ENCODE measurements around the gene VPS54. TPM values are rescaled to one million over a fixed set of nuclear protein-coding genes. Genes with fewer than 3 reads are reported as not detected.
"Not testable (repeated sequence)": the region's sequence is repeated elsewhere in the genome, so short reads cannot be mapped to it uniquely, and the experiment has no call there.

The VPS54 gene
- total RNA-seq, 1 experiment from 2014 or later = 48.4 TPM

- no peaks in the 10 kb centered on the region for H3K9me3 ChIP-seq (replicated peaks)
- no peak overlapping the region for H3K4me3 ChIP-seq
- DNase-seq = no peak
- no peaks in the 10 kb centered on the region for H3K4me1 ChIP-seq
- peaks cover 22% of the 10 kb centered on the region for H3K36me3 ChIP-seq
- H3K27ac ChIP-seq = no peak overlapping the region
- H3K27me3 ChIP-seq = no peaks in the 10 kb centered on the region
These were observed 10.7 kb downstream of the VPS54 start for GRCh38 chr2:64008434-64009009.

- H3K27ac ChIP-seq = no peak overlapping the region
- DNase-seq = no peak
- no peaks in the 10 kb centered on the region for H3K4me1 ChIP-seq
- H3K36me3 ChIP-seq = peaks cover 22% of the 10 kb centered on the region
- H3K9me3 ChIP-seq (replicated peaks) = no peaks in the 10 kb centered on the region
- no peak overlapping the region for H3K4me3 ChIP-seq
- H3K27me3 ChIP-seq = no peaks in the 10 kb centered on the region
These were observed 11.3 kb downstream of the VPS54 start for GRCh38 chr2:64007924-64008323.

DNA sequence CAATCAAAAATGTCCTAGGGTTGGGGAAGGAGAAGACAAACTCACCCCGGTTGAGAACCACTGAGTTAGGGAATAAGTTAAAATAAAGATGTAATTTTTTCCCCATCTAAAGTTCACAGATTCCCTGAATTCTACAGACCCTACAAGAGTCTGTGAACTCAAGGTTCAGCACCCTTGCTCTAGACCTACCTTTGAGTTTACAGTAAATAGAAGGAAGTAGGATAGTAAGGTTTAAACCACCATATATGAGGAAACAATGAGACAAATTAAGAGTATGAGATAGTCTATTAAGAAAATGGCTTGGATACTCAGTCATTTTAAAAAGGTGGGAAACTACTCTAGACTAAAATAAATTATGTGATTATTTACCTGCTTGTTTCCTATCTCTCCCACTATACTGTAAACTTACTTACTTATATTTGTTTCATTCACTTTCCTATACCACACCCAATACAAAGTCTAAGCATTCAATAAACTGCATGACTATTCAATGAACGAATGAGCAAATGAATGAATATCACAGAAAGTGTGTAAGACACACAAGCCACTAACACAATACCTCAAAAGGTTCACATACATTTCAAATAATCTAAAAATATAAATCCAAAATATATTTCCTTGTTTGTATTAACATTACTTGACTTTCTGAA, 13.4 kb downstream of the VPS54 start:
- peaks cover 25% of the 10 kb centered on the region for H3K36me3 ChIP-seq
- no peaks in the 10 kb centered on the region for H3K4me1 ChIP-seq
- no peak overlapping the region for H3K4me3 ChIP-seq
- H3K9me3 ChIP-seq (replicated peaks) = no peaks in the 10 kb centered on the region
- no peak for DNase-seq
- no peak overlapping the region for H3K27ac ChIP-seq
- H3K27me3 ChIP-seq = no peaks in the 10 kb centered on the region

- Histone ChIP-seq H3K27ac (no peak overlapping the region), H3K4me3 (no peak overlapping the region), H3K9me3 (replicated peaks) (0 out of 2 replicates have a peak, but pooled peaks cover 3% of the 10 kb centered on the region), H3K27me3 (no peaks in the 10 kb centered on the region), H3K36me3 (peaks cover 31% of the 10 kb centered on the region), H3K4me1 (no peaks in the 10 kb centered on the region)
- no peak for DNase-seq
These were observed 16.0 kb downstream of the VPS54 start for GRCh38 chr2:64003239-64003638.

DNA sequence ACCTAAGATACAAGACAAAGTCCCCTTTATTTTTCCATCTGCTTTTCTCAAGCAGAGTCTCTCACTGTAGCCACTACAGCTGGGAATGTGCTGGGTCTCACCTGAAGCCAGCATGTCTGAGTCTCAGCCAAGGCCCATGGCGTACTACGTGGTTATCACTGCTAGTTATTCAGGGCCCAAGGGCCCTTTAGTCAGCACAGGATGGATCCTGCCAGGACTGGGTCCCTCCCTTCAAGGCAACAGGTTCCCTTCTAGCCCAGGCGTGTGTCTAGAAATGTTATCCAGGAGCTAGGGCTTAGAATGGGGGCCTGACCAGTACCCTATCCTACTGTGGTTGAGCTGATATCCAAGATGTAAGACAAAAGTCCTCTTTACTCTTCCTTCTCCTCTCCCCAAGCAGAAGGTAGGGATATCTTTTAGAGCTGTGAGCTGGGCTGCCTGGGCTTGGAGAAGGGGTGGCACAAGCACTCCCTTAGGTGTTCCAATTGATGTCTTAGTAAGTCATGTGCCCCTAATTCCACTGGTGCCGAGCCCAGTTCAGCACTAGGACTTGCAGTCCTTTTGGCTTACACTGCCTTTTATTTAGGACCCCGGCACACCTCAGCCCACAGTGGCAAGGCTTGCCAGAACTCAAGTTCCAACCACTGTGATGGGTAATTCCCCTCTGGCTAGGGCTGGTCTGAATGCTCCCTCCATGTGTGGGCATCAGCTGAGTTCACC, 17.7 kb downstream of the VPS54 start:
- H3K36me3 ChIP-seq = peaks cover 27% of the 10 kb centered on the region
- peaks cover 13% of the 10 kb centered on the region; the same call in 1 of the 2 replicates for H3K9me3 ChIP-seq (replicated peaks)
- H3K4me1 ChIP-seq = no peaks in the 10 kb centered on the region
- H3K27me3 ChIP-seq = no peaks in the 10 kb centered on the region
- H3K27ac ChIP-seq = no peak overlapping the region
- DNase-seq = no peak
- no peak overlapping the region for H3K4me3 ChIP-seq

- no peak for DNase-seq
- no peaks in the 10 kb centered on the region for H3K4me1 ChIP-seq
- H3K4me3 ChIP-seq = no peak overlapping the region
- no peak overlapping the region for H3K27ac ChIP-seq
- peaks cover 22% of the 10 kb centered on the region for H3K36me3 ChIP-seq
- no peaks in the 10 kb centered on the region for H3K27me3 ChIP-seq
- H3K9me3 ChIP-seq (replicated peaks) = peaks cover 14% of the 10 kb centered on the region; the same call in 1 of the 2 replicates
These were observed 18.4 kb downstream of the VPS54 start for GRCh38 chr2:64000630-64001381.

DNA sequence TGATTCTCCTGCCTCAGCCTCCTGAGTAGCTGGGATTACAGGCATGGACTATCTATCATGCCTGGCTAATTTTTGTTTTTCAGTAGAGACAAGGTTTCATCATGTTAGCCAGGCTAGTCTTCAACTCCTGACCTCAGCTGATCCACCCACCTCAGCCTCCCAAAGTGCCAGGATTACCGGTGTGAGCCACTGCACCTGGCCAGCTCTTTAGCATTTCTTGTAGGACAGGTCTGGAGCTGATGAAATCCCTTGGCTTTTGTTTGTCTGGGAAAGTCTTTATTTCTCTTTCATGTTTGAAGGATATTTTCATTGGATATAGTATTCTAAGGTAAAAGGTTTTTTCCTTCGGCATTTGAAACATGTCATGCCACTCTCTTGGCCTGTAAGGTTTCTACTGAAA, 20.2 kb downstream of the VPS54 start:
- no peak for DNase-seq
- Histone ChIP-seq H3K9me3 (replicated peaks) (peaks cover 22% of the 10 kb centered on the region; the same call in 1 of the 2 replicates), H3K4me3 (no peak overlapping the region), H3K36me3 (peaks cover 12% of the 10 kb centered on the region; the same call in 1 of the 2 replicates), H3K27ac (no peak overlapping the region), H3K27me3 (no peaks in the 10 kb centered on the region), H3K4me1 (no peaks in the 10 kb centered on the region)

DNA sequence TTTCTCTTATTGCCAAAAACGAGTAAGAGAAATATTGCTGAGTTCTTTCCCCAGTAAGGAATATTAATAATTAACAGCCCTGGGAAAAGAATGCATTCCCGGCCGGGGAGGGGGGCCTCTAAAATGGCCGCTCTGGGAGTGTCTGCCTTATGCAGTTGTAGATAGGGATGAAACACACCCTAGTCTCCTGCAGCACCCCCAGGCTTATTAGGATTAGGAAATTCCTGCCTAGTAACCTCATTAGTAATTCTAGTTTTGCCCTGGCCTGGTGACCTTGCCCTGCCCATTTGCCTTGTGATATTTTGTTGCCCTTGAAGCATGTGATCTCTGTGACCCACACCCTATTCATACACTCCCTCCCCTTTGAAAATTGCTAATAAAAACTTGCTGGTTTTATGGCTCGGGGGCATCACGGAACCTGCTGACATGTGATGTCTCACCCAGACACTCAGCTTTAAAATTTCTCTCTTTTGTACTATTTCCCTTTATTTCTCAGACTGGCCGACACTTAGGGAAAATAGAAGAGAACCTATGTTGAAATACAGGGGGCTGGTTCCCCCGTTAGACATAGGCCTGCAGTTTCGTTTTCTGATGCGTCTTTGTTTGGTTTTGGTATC, 22.5 kb downstream of the VPS54 start:
- DNase-seq, H3K27me3 ChIP-seq, H3K27ac ChIP-seq, H3K4me3 ChIP-seq, H3K4me1 ChIP-seq: not testable (repeated sequence)
- Histone ChIP-seq H3K9me3 (replicated peaks) (peaks cover 30% of the 10 kb centered on the region; the same call in 1 of the 2 replicates), H3K36me3 (peaks cover 12% of the 10 kb centered on the region; the same call in 1 of the 2 replicates)

DNA sequence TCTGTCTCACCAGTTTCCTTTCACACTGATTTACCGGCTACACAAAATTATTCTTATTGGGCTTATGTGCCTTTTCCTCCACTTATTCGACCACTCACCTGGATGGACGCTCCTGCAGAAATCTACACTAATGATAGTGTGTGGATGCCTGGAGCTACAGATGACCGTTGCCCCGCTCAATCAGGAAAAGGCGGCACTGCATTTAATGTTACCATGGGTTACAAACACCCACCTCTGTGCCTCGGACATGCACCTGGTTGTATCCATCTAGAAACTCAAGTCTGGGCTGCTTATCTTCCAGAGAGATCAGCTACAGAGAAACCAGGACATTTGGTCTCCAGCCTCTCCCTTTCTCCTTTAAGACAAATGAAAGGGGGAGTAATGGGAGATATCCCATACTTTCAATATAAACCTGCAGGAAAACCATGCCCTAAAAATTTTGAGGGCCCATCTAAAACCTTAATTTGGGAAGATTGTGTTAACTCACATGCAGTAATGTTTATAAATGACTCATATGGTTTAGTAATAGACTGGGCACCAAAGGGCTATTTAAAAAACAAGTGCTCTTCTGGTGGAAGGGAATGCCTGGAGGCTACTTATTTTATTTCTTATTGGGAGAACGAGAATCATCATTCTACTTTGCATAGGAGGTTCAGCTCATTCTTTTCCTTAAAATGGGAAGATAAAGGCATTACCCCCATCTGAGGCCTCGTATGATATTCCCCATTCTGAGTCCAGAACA, 24.7 kb downstream of the VPS54 start:
- H3K27ac ChIP-seq = peak overlapping the region; percentile 42; the same call in 1 of the 2 replicates
- not testable (repeated sequence) for H3K4me1 ChIP-seq, H3K36me3 ChIP-seq, H3K27me3 ChIP-seq
- H3K4me3 ChIP-seq = peak overlapping the region; percentile 7; the same call in 1 of the 2 replicates
- H3K9me3 ChIP-seq (replicated peaks) = peaks cover 30% of the 10 kb centered on the region; the same call in 1 of the 2 replicates
- DNase-seq = peak; percentile 56 to 62

DNA sequence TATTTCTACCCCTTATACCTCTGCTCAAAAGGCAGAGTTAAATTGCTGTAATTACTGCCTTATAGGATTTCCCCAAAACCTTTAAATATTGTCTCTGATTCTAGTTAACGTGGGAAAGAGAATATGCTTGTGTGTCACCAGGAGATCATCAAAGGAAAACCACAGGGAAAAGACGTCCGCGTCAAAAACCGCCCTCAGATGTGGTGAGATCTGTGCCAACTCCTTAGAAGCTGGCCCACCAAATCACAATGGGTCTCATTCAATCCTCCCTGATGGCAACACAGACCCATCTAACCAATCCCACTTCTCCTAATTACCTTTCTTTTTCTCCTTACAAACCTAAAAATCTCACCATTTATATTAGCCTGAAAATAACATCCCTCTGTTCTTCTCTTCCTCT, 25.4 kb downstream of the VPS54 start:
- 0 out of 2 replicates have a peak, but pooled peaks cover 4% of the 10 kb centered on the region for H3K36me3 ChIP-seq
- H3K27me3 ChIP-seq = no peaks in the 10 kb centered on the region

DNA sequence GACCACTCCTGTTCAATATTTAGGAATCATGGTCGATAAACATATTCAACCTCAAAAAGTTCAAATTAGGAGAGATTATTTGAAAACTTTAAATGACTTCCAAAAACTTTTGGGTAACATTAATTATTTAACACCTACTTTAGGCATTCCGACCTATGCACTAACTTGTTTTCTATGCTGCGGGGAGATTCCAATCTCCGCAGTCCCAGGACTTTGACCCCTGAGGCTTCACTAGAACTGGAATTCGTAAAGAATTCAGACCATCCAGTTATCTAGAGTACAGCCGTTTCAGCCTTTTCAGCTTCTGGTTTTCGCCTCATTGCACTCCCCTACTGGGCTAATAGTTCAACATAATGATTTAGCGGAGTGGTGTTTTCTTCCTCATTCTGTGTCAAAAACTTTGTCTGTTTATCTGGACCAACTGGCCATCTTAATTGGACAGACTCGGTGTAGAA, 26.1 kb downstream of the VPS54 start:
- peak; percentile 18 to 42 for DNase-seq
- H3K36me3 ChIP-seq, H3K4me3 ChIP-seq, H3K27me3 ChIP-seq, H3K4me1 ChIP-seq: not testable (repeated sequence)
- Histone ChIP-seq H3K9me3 (replicated peaks) (peaks cover 26% of the 10 kb centered on the region; the same call in 1 of the 2 replicates), H3K27ac (peak overlapping the region; percentile 42)

More for the DNA sequence above, 25.4 kb downstream of the VPS54 start:
- peak in 1 of 2 experiments; percentile 43 for DNase-seq
- H3K4me3 ChIP-seq = peak overlapping the region; percentile 7; the same call in 1 of the 2 replicates
- H3K9me3 ChIP-seq (replicated peaks) = peaks cover 28% of the 10 kb centered on the region; the same call in 1 of the 2 replicates
- no peaks in the 10 kb centered on the region for H3K4me1 ChIP-seq
- peak overlapping the region; percentile 42 for H3K27ac ChIP-seq

- Histone ChIP-seq H3K4me1 (no peaks in the 10 kb centered on the region), H3K36me3 (no peaks in the 10 kb centered on the region; the same call in 1 of the 2 replicates), H3K27ac (no peak overlapping the region), H3K9me3 (replicated peaks) (peaks cover 22% of the 10 kb centered on the region; the same call in 1 of the 2 replicates), H3K27me3 (no peaks in the 10 kb centered on the region), H3K4me3 (no peak overlapping the region)
- no peak for DNase-seq
These were observed 27.1 kb downstream of the VPS54 start for GRCh38 chr2:63992061-63992685.

Measured in SJCRH30 (cell line).